SK-N-SH treated with all-trans-retinoic acid at 6 μM for 48 hours (cell line): Measurements from ENCODE around the gene FIBCD1.

Experiments
- BACH2 ChIP-seq: fragments of 250-450 bp; sonication (Bioruptor Pico); IDR thresholded peaks from 2 replicates; pipeline ENCODE4 v1.9.0; 2021; ENCODE audit warnings: mild to moderate bottlenecking, borderline replicate concordance
- CSDC2 ChIP-seq: fragments of 250-450 bp; sonication (Bioruptor Pico); IDR thresholded peaks from 2 replicates; pipeline ENCODE4 v1.5.0; 2020; ENCODE audit warnings: mild to moderate bottlenecking, moderate library complexity
- ISL1 ChIP-seq: fragments of 250-450 bp; sonication (Bioruptor Pico); IDR thresholded peaks from 2 replicates; pipeline ENCODE4 v2.1.2; 2022; ENCODE audit warnings: mild to moderate bottlenecking, moderate library complexity
- RARB ChIP-seq: fragments of 250-450 bp; sonication (Bioruptor Pico); IDR thresholded peaks from 2 replicates; pipeline ENCODE4 v1.8.0; 2021; ENCODE audit warnings: mild to moderate bottlenecking, moderate library complexity
- TCF4 ChIP-seq: fragments of 250-450 bp; sonication (Bioruptor Pico); IDR thresholded peaks from 2 replicates; pipeline ENCODE4 v1.8.0; 2021; ENCODE audit warnings: mild to moderate bottlenecking, moderate library complexity, borderline replicate concordance
- TSHZ2 ChIP-seq: fragments of 250-450 bp; sonication (Bioruptor Pico); IDR thresholded peaks from 2 replicates; pipeline ENCODE4 v1.5.0; 2020; ENCODE audit warnings: mild to moderate bottlenecking, moderate library complexity
- TF ChIP-seq, protein P1 (sequence below): fragments of 250-450 bp; sonication (Bioruptor Pico); IDR thresholded peaks from 2 replicates; pipeline ENCODE4 v1.8.0; 2020; ENCODE audit warnings: mild to moderate bottlenecking, moderate library complexity, borderline replicate concordance
- TF ChIP-seq, protein P2 (sequence below): fragments of 250-450 bp; sonication (Bioruptor Pico); IDR thresholded peaks from 2 replicates; pipeline ENCODE4 v1.5.1; 2021; ENCODE audit warnings: mild to moderate bottlenecking, moderate library complexity

DNA sequence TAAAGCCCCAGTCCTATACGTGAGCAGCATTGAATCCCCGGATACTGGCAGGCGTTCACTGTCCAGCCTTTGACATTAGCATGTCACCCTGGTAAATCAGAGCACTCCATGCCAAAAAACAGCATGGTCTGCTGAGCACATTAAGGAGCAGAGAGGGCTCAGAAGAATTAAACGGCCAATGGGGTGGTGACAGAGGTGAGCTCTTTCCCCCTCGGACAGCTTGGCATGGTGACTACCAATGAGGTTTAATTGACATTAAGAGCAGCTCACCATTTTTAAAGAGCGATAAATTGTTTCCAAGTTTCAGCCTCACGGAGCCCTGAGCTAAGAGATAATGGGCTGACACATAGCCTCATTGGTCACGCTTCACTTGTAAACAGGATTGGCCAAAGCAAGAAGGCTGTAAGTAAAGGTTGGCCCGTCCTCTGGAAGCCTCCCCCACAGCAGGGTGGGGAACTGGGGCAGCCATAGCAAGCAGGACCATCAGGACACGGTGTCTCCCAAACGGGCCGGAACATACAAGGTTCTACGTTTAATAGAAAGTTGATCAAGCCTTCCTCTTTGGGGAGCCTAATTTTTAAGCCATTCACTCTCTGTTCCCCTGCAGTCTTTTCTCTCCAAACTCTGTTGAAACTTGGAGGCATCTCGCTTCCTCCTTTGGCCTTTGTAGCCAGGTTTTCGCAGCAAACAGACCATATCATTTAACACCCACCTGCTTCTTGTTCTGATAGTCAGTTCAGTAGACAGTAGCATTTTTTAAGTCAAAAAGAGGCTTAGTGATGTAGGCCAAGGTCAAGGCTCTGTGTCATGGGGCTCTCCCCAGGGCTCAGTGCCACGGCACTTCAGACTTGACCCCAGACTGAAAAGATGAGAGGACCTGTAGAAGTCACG is 68.3 kb downstream of the FIBCD1 start:
- TF ChIP-seq, protein P1, sequence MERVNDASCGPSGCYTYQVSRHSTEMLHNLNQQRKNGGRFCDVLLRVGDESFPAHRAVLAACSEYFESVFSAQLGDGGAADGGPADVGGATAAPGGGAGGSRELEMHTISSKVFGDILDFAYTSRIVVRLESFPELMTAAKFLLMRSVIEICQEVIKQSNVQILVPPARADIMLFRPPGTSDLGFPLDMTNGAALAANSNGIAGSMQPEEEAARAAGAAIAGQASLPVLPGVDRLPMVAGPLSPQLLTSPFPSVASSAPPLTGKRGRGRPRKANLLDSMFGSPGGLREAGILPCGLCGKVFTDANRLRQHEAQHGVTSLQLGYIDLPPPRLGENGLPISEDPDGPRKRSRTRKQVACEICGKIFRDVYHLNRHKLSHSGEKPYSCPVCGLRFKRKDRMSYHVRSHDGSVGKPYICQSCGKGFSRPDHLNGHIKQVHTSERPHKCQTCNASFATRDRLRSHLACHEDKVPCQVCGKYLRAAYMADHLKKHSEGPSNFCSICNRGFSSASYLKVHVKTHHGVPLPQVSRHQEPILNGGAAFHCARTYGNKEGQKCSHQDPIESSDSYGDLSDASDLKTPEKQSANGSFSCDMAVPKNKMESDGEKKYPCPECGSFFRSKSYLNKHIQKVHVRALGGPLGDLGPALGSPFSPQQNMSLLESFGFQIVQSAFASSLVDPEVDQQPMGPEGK (CRISPR knock-in tag) = no peak
- no peak for TF ChIP-seq BACH2 (CRISPR knock-in tag)
- no peak for TF ChIP-seq RARB (CRISPR knock-in tag)
- no peak for TF ChIP-seq TSHZ2 (CRISPR knock-in tag)
- no peak for TF ChIP-seq CSDC2 (CRISPR knock-in tag)
- TF ChIP-seq TCF4 (CRISPR knock-in tag) = no peak
- no peak for TF ChIP-seq ISL1 (CRISPR knock-in tag)
- TF ChIP-seq, protein P2, sequence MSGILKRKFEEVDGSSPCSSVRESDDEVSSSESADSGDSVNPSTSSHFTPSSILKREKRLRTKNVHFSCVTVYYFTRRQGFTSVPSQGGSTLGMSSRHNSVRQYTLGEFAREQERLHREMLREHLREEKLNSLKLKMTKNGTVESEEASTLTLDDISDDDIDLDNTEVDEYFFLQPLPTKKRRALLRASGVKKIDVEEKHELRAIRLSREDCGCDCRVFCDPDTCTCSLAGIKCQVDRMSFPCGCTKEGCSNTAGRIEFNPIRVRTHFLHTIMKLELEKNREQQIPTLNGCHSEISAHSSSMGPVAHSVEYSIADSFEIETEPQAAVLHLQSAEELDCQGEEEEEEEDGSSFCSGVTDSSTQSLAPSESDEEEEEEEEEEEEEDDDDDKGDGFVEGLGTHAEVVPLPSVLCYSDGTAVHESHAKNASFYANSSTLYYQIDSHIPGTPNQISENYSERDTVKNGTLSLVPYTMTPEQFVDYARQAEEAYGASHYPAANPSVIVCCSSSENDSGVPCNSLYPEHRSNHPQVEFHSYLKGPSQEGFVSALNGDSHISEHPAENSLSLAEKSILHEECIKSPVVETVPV (CRISPR knock-in tag) = no peak
